Ovary (tissue), 9 donors: ENCODE results near the gene ENPP7. TPM values are rescaled to one million over a fixed set of nuclear protein-coding genes. Genes with fewer than 3 reads are reported as not detected.
A peak's percentile ranks its signal among the peaks of the same experiment; 100 is the strongest.

Experiments used
- DNase-seq, 5 donors: peaks; one replicate each; pipeline ENCODE4 v3.0.0-alpha.2; 2019 to 2020
- H3K27ac ChIP-seq, 2 donors: fragments of 200-600 bp; one replicate each; pipeline versions ENCODE4 v1.5.1 to v1.8.0; 2019 to 2022
- H3K27me3 ChIP-seq: fragments of 200-600 bp; one replicate; pipeline ENCODE4 v1.8.0; 2022
- H3K36me3 ChIP-seq: fragments of 200-600 bp; sonication (generic); one replicate; pipeline ENCODE4 v1.5.1; 2019
- H3K4me1 ChIP-seq: one replicate; pipeline ENCODE4 v1.8.1; 2013; ENCODE audit warnings: mild to moderate bottlenecking, moderate library complexity; ENCODE audit not compliant: insufficient read depth
- H3K4me3 ChIP-seq: fragments of 200-600 bp; sonication (generic); one replicate; pipeline ENCODE4 v1.5.1; 2017
- H3K9me3 ChIP-seq, 2 donors: fragments of 200-600 bp in 1 of 2; sonication (generic) in 1 of 2; one replicate each; pipeline versions ENCODE4 v1.5.1 to v1.8.1; 2013 to 2019; ENCODE audit warnings: mild to moderate bottlenecking in 1 of 2, moderate library complexity in 1 of 2
- EP300 ChIP-seq: sonication (generic); formaldehyde crosslinking; IDR thresholded peaks from one replicate; pipeline ENCODE4 v1.6.1; 2017; ENCODE audit warnings: antibody characterized with exemption
- POLR2A ChIP-seq: fragments of 450-650 bp; IDR thresholded peaks from one replicate; pipeline ENCODE4 v1.6.1; 2017; ENCODE audit warnings: antibody characterized with exemption, mild to moderate bottlenecking, moderate library complexity
- WGBS, 3 donors: extraction: QIAGEN DNeasy Blood & Tissue Kit in 1 of 3; methylation state at CpG; one replicate each; pipeline versions ENCODE4 v1.1.5 to v1.1.7; 2013 to 2017; 5-methylcytosine and 5-hydroxymethylcytosine counted together
- intact Hi-C, 4 donors: fragments of 100-400 bp; cut with DNase I; formaldehyde crosslinking; loops; one replicate each; pipeline versions ENCODE4 v1.11.0 to v1.15.1; 2022 to 2023
- polyA plus RNA-seq, 2 donors: library from polyadenylated mRNA; stranded (reverse); fragments of 200-250 nt in 1 of 2; fragments of 350-450 nt in 1 of 2; fragmentation: Illumina TruSeq in 1 of 2; extraction: RNeasy Lipid Tissue Mini Kit (QIAGEN cat#74804) in 1 of 2; gene quantifications; one replicate each; pipeline ENCODE4 v1.2.3, GENCODE V29; 2013 to 2014
- total RNA-seq, 7 donors: library from RNA; depleted of rRNA in 2 of 7; stranded (reverse); fragments of >200 nt in 2 of 7; fragmentation: NEBNext Ultra II Directional in 3 of 7; extraction: Animal tissue kit (Norgen Biotek cat#: 25700) in 3 of 7; gene quantifications; one replicate each; pipeline versions ENCODE4 v1.1.0 to v1.2.4, GENCODE V29; 2016 to 2023
- TF ChIP-seq, protein P1 (sequence below), 3 donors: fragments of 450-650 bp in 2 of 3; fragments of 200-600 bp in 1 of 3; IDR thresholded peaks; one replicate each; pipeline versions ENCODE4 v1.5.1 to v1.8.0; 2016 to 2022; ENCODE audit warnings: antibody characterized with exemption in 3 of 3, mild to moderate bottlenecking in 1 of 3
- donor health status: DM: no; HTN: no; CAD: no; lungs with moderate emphysema.
- donor health status: DM: no; HTN: no; CAD: no.
- donor health status: Bipolar disorder and iron deficiency.
- donor health status: DM: yes; HTN: yes; CAD: no.
- donor health status: DM: no; HTN: no; CAD: no.
- donor health status: DM: yes; HTN: yes; CAD: no.

ENPP7 gene
- total and polyA plus RNA-seq, 9 donors = not detected

DNA sequence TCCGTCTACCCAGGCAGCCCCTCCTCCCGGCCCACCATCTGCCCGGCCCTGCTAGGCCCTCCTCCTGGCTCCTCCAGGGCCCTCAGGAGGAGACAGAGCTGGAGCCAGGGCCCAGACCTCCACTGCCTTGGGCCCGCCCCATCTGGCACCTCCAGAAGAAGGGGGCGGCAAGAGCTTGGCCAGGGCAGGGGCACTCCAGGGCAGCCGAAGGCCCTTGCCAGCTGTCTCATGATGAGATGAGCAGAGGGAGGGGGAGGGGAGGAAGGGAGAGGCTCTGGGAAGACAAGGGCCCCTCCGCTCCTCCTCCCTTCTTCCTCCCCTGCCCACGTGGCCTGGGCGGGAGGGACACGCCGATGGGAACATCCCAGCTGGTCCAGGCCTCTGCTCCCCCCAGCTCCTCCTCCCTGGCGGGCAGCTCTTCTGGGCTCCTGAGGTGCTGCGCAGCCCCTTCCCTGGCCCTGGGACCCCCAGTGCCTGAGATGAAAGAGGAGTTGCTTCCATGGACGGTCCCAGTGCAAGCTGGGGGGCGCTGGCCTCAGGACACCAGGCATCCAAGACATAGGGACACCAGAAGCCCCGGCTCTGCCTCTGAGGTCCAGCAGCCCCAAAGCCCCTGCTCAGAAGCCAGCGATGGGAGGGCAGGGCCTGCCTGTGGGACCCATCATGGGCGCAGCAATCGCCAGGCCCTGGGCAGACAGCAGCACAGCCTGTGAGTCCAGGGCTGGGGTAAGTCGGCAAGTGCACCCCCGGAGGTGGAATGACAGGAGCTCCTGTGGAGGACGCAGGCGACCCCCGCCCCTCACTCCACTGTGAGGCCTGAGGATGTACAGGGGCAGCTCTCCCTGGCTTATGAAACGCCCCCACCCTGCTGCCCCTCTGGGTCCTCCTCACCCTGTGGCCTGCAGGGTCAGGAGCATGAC lies 23.6 kb upstream of the ENPP7 start:
- DNase-seq = peak in 3 of 5 donors; percentile 26 to 49 (median 39)
- Histone ChIP-seq H3K9me3 (no peaks in the 10 kb centered on the region), H3K4me1 (peaks cover 6% of the 10 kb centered on the region), H3K4me3 (no peak overlapping the region), H3K36me3 (no peaks in the 10 kb centered on the region), H3K27me3 (no peaks in the 10 kb centered on the region), H3K27ac (no peak overlapping the region)
- WGBS, 3 donors = 54 to 60% (median 57%) methylated on average over 5 to 25 of the region's 25 CpGs
- TF ChIP-seq EP300 (no peak), POLR2A (no peak)
- TF ChIP-seq, protein P1, sequence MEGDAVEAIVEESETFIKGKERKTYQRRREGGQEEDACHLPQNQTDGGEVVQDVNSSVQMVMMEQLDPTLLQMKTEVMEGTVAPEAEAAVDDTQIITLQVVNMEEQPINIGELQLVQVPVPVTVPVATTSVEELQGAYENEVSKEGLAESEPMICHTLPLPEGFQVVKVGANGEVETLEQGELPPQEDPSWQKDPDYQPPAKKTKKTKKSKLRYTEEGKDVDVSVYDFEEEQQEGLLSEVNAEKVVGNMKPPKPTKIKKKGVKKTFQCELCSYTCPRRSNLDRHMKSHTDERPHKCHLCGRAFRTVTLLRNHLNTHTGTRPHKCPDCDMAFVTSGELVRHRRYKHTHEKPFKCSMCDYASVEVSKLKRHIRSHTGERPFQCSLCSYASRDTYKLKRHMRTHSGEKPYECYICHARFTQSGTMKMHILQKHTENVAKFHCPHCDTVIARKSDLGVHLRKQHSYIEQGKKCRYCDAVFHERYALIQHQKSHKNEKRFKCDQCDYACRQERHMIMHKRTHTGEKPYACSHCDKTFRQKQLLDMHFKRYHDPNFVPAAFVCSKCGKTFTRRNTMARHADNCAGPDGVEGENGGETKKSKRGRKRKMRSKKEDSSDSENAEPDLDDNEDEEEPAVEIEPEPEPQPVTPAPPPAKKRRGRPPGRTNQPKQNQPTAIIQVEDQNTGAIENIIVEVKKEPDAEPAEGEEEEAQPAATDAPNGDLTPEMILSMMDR (IDR thresholded peaks at IDR 0.05) = no peak
- intact Hi-C loops = loop anchor here in 3 of 4 donors (5.0 to 10.0 kb wide), 4 partner anchors 302 to 620 kb away; no protein-coding TSS in a partner anchor

GRCh38 chr17:79707931-79708891 lies 22.5 kb upstream of the ENPP7 start:
- no peaks in the 10 kb centered on the region for H3K27me3 ChIP-seq

GRCh38 chr17:79711715-79712305 lies 18.9 kb upstream of the ENPP7 start:
- intact Hi-C loops = no loop called here
- Histone ChIP-seq H3K9me3 (no peaks in the 10 kb centered on the region), H3K36me3 (no peaks in the 10 kb centered on the region), H3K27ac (no peak overlapping the region), H3K27me3 (no peaks in the 10 kb centered on the region), H3K4me1 (peaks cover 5% of the 10 kb centered on the region), H3K4me3 (no peak overlapping the region)
- no peak for DNase-seq
- TF ChIP-seq, protein P1 (IDR thresholded peaks at IDR 0.05) = no peak
- TF ChIP-seq POLR2A (no peak), EP300 (no peak)
- 80 to 90% (median 88%) methylated on average over 20 of the region's 20 CpGs for WGBS, 3 donors

More at GRCh38 chr17:79707931-79708891, 22.5 kb upstream of the ENPP7 start:
- Histone ChIP-seq H3K36me3 (no peaks in the 10 kb centered on the region), H3K4me3 (peak overlapping the region; percentile 14), H3K27ac (no peak overlapping the region), H3K4me1 (peaks cover 6% of the 10 kb centered on the region), H3K9me3 (no peaks in the 10 kb centered on the region)
- intact Hi-C loops = loop anchor here in 3 of 4 donors (5.0 to 10.0 kb wide), 4 partner anchors 303 to 621 kb away; no protein-coding TSS in a partner anchor
- TF ChIP-seq, protein P1 (IDR thresholded peaks at IDR 0.05) = peak; percentile 55 to 78 (median 67)
- TF ChIP-seq EP300 = no peak
- DNase-seq = peak; percentile 33 to 77 (median 67)
- 22 to 31% (median 31%) methylated on average over 34 to 35 of the region's 35 CpGs for WGBS, 3 donors

- no peaks in the 10 kb centered on the region for H3K27me3 ChIP-seq
- no peaks in the 10 kb centered on the region for H3K9me3 ChIP-seq
- TF ChIP-seq EP300 = no peak
- 58 to 65% (median 59%) methylated on average over 14 of the region's 14 CpGs for whole genome bisulfite sequencing, 3 donors
- no peak for DNase-seq
- intact Hi-C loops = no loop called here
- no peaks in the 10 kb centered on the region for H3K36me3 ChIP-seq
- no peaks in the 10 kb centered on the region for H3K4me1 ChIP-seq
- no peak overlapping the region for H3K27ac ChIP-seq
- H3K4me3 ChIP-seq = no peak overlapping the region
Observed at GRCh38 chr17:79713391-79713790, 17.4 kb upstream of the ENPP7 start.
